ENCODE results near the gene NEIL3.

NEIL3 gene

GRCh38 chr4:177271915-177272766 is 37.5 kb upstream of the NEIL3 start:
- TF ChIP-seq, protein P1, sequence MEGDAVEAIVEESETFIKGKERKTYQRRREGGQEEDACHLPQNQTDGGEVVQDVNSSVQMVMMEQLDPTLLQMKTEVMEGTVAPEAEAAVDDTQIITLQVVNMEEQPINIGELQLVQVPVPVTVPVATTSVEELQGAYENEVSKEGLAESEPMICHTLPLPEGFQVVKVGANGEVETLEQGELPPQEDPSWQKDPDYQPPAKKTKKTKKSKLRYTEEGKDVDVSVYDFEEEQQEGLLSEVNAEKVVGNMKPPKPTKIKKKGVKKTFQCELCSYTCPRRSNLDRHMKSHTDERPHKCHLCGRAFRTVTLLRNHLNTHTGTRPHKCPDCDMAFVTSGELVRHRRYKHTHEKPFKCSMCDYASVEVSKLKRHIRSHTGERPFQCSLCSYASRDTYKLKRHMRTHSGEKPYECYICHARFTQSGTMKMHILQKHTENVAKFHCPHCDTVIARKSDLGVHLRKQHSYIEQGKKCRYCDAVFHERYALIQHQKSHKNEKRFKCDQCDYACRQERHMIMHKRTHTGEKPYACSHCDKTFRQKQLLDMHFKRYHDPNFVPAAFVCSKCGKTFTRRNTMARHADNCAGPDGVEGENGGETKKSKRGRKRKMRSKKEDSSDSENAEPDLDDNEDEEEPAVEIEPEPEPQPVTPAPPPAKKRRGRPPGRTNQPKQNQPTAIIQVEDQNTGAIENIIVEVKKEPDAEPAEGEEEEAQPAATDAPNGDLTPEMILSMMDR (IDR thresholded peaks at IDR 0.05; ENCODE audit: insufficient read depth, missing control alignments): no peak
- DNase-seq (ENCODE audit: insufficient read length, low spot score) (no peak), FAIRE-seq (no peak)

GRCh38 chr4:177275999-177276398 is 33.7 kb upstream of the NEIL3 start:
- TF ChIP-seq, protein P1 (IDR thresholded peaks at IDR 0.05; ENCODE audit: insufficient read depth, missing control alignments): no peak
- FAIRE-seq (no peak), DNase-seq (ENCODE audit: insufficient read length, low spot score) (no peak)

GRCh38 chr4:177281351-177281909 is 28.2 kb upstream of the NEIL3 start:
- TF ChIP-seq, protein P1 (IDR thresholded peaks at IDR 0.05; ENCODE audit: insufficient read depth, missing control alignments): no peak
- no peak for DNase-seq (ENCODE audit: insufficient read length, low spot score)
- no peak for FAIRE-seq

DNA sequence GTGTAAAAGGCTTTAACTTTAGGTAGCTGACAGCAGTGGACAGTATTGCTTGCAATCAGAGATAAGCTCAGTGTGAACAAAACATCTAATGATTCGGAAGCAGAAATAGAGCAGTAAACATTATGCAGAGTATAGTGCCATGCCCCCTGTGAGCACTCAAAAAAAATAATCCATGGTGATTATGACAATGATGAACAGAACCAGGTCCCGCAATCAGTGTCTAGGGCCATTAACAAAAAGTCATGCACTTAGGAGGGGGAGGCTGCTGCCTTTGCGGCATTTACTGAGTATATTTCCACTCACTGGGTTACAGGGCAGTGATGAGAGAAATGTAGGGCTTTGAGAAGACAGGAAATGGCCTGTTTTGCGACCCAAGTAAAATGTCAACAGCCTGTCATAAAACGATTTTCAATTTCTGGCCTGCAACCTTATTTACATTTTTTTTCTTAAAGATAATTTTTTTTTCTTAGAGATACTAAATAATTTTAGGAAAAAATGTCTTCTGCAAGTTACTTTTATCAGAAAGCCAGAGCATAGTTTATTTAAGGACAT is 27.3 kb upstream of the NEIL3 start:
- FAIRE-seq: no peak
- TF ChIP-seq, protein P1 (IDR thresholded peaks at IDR 0.05; ENCODE audit: insufficient read depth, missing control alignments): no peak

DNA sequence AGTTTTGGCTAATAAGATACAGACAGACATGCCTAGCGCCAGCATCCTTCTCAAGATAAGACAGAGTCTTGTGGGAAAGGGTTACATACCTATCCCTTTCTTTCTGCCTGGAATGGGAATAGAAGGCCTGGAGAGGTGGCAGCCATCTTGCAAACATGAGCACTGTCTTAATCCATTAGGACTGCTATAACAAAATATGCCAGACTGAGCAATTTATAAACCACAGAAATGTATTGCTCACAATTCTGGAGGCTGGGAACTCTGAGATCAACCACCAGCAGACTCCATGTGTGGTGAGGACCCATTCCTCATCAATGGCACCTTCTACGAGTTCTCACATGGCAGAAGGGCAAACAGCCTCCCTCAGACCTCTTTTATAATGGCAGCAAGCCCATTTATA is 26.5 kb upstream of the NEIL3 start:
- FAIRE-seq (no peak), DNase-seq (ENCODE audit: insufficient read length, low spot score) (no peak)
- TF ChIP-seq, protein P1 (IDR thresholded peaks at IDR 0.05; ENCODE audit: insufficient read depth, missing control alignments): no peak

More for the DNA sequence above, 27.3 kb upstream of the NEIL3 start:
- no peak for DNase-seq (ENCODE audit: insufficient read length, low spot score)

GRCh38 chr4:177285953-177286352 is 23.7 kb upstream of the NEIL3 start:
- TF ChIP-seq, protein P1 (IDR thresholded peaks at IDR 0.05; ENCODE audit: insufficient read depth, missing control alignments): no peak
- no peak for FAIRE-seq
- no peak for DNase-seq (ENCODE audit: insufficient read length, low spot score)

DNA sequence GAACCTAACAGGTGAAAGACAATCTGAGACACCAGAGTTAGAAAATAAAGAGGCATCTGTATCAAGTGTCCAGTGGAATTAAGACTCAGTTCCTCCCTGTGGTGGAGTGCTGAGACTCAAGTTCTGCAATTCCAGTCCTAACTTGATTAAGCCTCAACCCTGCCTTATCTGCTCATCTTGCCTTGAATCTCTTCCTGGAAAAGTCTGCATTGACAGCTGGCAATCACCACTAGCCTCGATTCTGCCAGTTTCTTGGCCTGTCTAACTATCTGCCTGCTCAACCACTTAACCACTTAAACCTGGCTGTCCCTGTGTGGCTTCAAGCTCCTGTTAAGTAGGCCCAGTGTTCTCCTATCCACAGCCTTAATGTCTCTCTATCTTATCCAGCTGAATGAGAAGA is 22.4 kb upstream of the NEIL3 start:
- no peak for FAIRE-seq
- DNase-seq (ENCODE audit: insufficient read length, low spot score): no peak
- TF ChIP-seq, protein P1 (IDR thresholded peaks at IDR 0.05; ENCODE audit: insufficient read depth, missing control alignments): no peak

All from D721Med (cell line).